Kidney epithelial cell (primary cell): Measurements from ENCODE around the gene CSGALNACT2. TPM values are rescaled to one million over a fixed set of nuclear protein-coding genes. Genes with fewer than 3 reads are reported as not detected.

ENCODE experiments used
- DNase-seq: peaks from one replicate; pipeline ENCODE4 v3.0.0-alpha.2; 2010; ENCODE audit warnings: low read depth
- H3K27me3 ChIP-seq: 2 replicates; pipeline ENCODE4 v1.6.0; 2011; ENCODE audit warnings: low read length; ENCODE audit not compliant: control insufficient read depth, insufficient read depth
- H3K36me3 ChIP-seq: 2 replicates; pipeline ENCODE4 v1.5.1; 2011; ENCODE audit warnings: low read length; ENCODE audit not compliant: control insufficient read depth, insufficient read depth
- H3K4me3 ChIP-seq: 2 replicates; pipeline ENCODE4 v1.5.1; 2011; ENCODE audit warnings: low read depth, mild to moderate bottlenecking, control low read depth, low read length
- CTCF ChIP-seq: IDR thresholded peaks from 2 replicates; pipeline ENCODE4 v1.5.1; 2011; ENCODE audit warnings: mild to moderate bottlenecking, moderate library complexity, low read length, control low read depth, inconsistent platforms; ENCODE audit not compliant: insufficient read depth, poor library complexity, severe bottlenecking
- total RNA-seq: library from RNA; depleted of rRNA; stranded (reverse); fragments of >200 nt; gene quantifications from 2 replicates; pipeline ENCODE4 v1.2.3, GENCODE V29; 2015

The CSGALNACT2 gene
- total RNA-seq, 1 donor from 2014 or later, result 17.3 TPM

GRCh38 chr10:43124574-43125273 is 13.5 kb upstream of the CSGALNACT2 start:
- no peak overlapping the region for H3K4me3 ChIP-seq
- TF ChIP-seq CTCF, result no peak
- H3K36me3 ChIP-seq, result no peaks in the 10 kb centered on the region
- H3K27me3 ChIP-seq, result peaks cover 3% of the 10 kb centered on the region
- DNase-seq, result no peak

DNA sequence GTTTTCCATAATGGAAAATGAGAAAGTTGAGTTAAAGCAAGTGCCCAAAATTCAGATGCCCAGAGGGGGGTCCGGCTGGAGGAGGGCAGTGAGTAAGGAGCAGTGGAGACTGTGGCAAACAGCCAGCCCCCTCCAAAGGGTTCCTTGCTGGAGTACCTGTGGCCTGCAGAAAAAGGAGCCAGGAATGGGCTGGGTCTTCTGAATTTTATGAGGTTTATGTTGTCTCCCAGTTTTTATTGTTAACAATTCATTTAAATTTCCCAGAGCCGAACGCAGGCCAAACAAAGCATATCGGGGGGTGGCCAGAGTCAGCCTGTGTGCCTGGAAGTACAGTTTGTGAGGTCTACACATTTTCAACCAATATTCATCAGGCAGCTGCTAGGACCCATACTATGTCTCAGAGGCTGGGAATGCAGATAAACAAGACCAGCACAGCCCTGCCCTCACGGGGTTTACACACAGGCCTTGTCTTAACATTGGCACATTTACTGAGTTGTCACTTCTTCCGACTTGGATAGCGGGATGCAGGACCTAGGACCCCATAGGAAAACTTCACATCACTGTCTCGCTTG is 12.9 kb upstream of the CSGALNACT2 start:
- no peak for DNase-seq
- no peaks in the 10 kb centered on the region for H3K36me3 ChIP-seq
- H3K27me3 ChIP-seq, result peaks cover 3% of the 10 kb centered on the region
- H3K4me3 ChIP-seq, result no peak overlapping the region
- TF ChIP-seq CTCF, result no peak

DNA sequence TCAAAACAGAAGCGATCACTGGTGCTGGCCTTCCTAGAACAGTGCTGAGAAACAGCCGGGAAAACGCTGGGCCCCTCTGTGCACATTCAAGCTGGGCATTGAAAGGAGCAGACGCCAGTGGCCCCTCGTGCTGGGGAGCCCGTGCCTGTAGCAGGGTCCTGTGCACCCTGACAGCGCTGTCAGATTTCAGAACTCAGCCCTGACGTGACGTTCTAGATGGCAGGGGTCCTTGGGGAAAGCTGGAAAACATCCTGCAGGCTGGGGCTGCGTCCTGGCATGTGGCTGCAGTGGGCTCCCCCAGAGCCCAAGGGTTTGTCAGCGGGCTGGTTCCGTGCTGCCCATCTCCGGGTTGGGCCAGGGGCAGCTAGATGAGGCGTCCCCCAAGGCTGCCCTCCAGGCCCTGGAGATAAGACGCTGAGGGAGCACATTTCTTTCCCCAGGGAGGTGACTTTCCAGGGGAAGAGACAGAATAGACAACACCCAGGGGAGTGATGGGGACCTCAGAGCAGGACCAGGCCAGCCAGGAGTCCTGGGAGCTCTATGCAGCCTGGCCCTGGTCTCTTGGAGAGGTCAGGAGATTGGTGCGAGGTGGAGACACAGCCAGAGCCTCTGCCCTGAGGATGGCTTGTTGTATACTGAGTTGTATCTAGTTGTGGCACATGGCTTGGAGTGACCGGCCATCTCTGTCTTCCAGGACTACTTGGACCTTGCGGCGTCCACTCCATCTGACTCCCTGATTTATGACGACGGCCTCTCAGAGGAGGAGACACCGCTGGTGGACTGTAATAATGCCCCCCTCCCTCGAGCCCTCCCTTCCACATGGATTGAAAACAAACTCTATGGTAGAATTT is 12.1 kb upstream of the CSGALNACT2 start:
- no peak for DNase-seq
- H3K27me3 ChIP-seq, result peaks cover 3% of the 10 kb centered on the region
- no peak for TF ChIP-seq CTCF
- no peak overlapping the region for H3K4me3 ChIP-seq
- no peaks in the 10 kb centered on the region for H3K36me3 ChIP-seq

GRCh38 chr10:43126759-43127424 is 11.4 kb upstream of the CSGALNACT2 start:
- no peaks in the 10 kb centered on the region for H3K36me3 ChIP-seq
- peaks cover 3% of the 10 kb centered on the region for H3K27me3 ChIP-seq
- H3K4me3 ChIP-seq, result no peak overlapping the region
- TF ChIP-seq CTCF, result no peak
- no peak for DNase-seq

DNA sequence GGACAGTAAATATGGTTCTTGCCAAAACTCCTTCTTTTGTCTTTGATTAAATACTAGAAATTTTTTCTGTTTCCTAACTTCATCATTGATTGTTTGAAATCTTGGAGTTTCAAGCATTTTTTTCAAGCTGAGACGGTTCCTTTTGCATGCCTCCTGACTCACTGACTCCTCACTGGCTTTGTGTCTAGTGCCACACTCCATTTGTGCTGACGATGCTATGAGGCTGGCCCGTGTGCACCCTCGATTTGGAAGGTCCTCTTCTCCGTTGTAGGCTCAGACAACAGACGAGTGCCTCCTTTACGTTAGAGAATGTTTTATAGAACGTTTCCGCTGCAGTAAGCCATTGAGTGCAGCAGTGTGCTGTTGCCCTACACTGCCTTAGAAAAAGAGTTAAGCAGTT is 10.8 kb upstream of the CSGALNACT2 start:
- Histone ChIP-seq H3K27me3 (peaks cover 3% of the 10 kb centered on the region), H3K4me3 (no peak overlapping the region), H3K36me3 (no peaks in the 10 kb centered on the region)
- no peak for DNase-seq
- TF ChIP-seq CTCF, result no peak
